Activated CD8-positive, alpha-beta T cell treated with anti-CD3 and anti-CD28 coated beads for 36 hours (primary cell): ENCODE data around the gene RNU11. TPM values are rescaled to one million over a fixed set of nuclear protein-coding genes. Genes with fewer than 3 reads are reported as not detected.
"Not testable (repeated sequence)": the region's sequence is repeated elsewhere in the genome, so short reads cannot be mapped to it uniquely, and the experiment has no call there.

ENCODE experiments used
- ATAC-seq: fragments of 200-7000 bp; cut with Tn5 transposase; one replicate; pipeline ENCODE4 v1.10.0; 2021; ENCODE audit warnings: mild to moderate bottlenecking, moderate library complexity
- CTCF ChIA-PET: fragments of 350-600 bp; sonication (Branson Sonifier 250); formaldehyde crosslinking; loops from one replicate; lab custom pipeline; 2021; ENCODE audit warnings: antibody characterized with exemption; lab: Charles Lee
- POLR2A ChIA-PET: fragments of 350-600 bp; sonication (Branson Sonifier 250); formaldehyde crosslinking; loops from one replicate; lab custom pipeline; 2021; ENCODE audit warnings: antibody characterized with exemption; lab: Charles Lee
- DNase-seq: peaks from one replicate; pipeline ENCODE4 v3.0.0-alpha.2; 2020
- H3K27ac Mint-ChIP-seq: one replicate; pipeline ENCODE4 v1.8.0; 2021; ENCODE audit warnings: mild to moderate bottlenecking, mixed read lengths
- H3K27me3 Mint-ChIP-seq: one replicate; pipeline ENCODE4 v1.8.0; 2021; ENCODE audit warnings: mixed read lengths
- H3K36me3 Mint-ChIP-seq: one replicate; pipeline ENCODE4 v1.8.0; 2021; ENCODE audit warnings: low read depth, mixed read lengths
- H3K4me1 Mint-ChIP-seq: one replicate; pipeline ENCODE4 v1.8.0; 2021; ENCODE audit warnings: low read depth, mixed read lengths
- H3K4me3 Mint-ChIP-seq: one replicate; pipeline ENCODE4 v1.8.0; 2021; ENCODE audit warnings: mild to moderate bottlenecking, moderate library complexity, mixed read lengths
- H3K9me3 Mint-ChIP-seq: one replicate; pipeline ENCODE4 v1.8.0; 2021; ENCODE audit warnings: mixed read lengths
- intact Hi-C: fragments of 100-400 bp; cut with micrococcal nuclease; formaldehyde crosslinking; loops from one replicate; pipeline ENCODE4 v1.10.0; 2022
- total RNA-seq, 2 experiments: library from RNA; stranded (reverse); gene quantifications; one replicate each; pipeline ENCODE4 v1.2.3, GENCODE V29; 2021
- TF ChIP-seq, protein P1 (sequence below): fragments of 200-600 bp; IDR thresholded peaks from one replicate; pipeline ENCODE4 v1.8.0; 2022; ENCODE audit warnings: antibody characterized with exemption, mild to moderate bottlenecking

The RNU11 gene
- total RNA-seq, 2 experiments from 2014 or later, result not detected

DNA sequence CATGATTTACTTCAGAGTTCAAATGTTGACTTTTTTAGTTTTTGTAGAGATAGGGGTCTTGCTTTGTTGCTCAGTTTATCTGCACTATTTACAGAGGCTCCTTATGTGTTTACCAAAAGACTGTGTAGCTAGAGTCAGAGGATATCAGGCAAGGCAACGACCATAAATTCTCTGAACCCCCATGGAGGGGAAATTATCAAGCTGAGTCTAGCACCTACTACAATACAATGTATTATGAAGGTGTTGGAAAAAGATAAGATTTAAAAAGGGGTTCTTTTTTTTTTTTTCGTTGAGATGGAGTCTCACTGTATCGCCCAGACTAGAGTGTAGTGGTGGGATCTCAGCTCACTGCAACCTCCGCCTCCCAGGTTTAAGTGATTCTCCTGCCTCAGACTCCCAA lies 36.5 kb downstream of the RNU11 start:
- TF ChIP-seq, protein P1, sequence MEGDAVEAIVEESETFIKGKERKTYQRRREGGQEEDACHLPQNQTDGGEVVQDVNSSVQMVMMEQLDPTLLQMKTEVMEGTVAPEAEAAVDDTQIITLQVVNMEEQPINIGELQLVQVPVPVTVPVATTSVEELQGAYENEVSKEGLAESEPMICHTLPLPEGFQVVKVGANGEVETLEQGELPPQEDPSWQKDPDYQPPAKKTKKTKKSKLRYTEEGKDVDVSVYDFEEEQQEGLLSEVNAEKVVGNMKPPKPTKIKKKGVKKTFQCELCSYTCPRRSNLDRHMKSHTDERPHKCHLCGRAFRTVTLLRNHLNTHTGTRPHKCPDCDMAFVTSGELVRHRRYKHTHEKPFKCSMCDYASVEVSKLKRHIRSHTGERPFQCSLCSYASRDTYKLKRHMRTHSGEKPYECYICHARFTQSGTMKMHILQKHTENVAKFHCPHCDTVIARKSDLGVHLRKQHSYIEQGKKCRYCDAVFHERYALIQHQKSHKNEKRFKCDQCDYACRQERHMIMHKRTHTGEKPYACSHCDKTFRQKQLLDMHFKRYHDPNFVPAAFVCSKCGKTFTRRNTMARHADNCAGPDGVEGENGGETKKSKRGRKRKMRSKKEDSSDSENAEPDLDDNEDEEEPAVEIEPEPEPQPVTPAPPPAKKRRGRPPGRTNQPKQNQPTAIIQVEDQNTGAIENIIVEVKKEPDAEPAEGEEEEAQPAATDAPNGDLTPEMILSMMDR, result no peak
- H3K36me3 Mint-ChIP-seq, result peaks cover 9% of the 10 kb centered on the region
- intact Hi-C loops, result no loop called here
- H3K27me3 Mint-ChIP-seq, result no peaks in the 10 kb centered on the region
- H3K27ac Mint-ChIP-seq, result no peak overlapping the region
- no peaks in the 10 kb centered on the region for H3K4me1 Mint-ChIP-seq
- ChIA-PET CTCF (interaction anchor here (1.7 kb wide), 1 partner anchor 51 kb away, joined by 6 read pairs; the partner anchor contains the start of gene YTHDF2), POLR2A (no interaction called here)
- no peak for DNase-seq
- no peak for ATAC-seq
- H3K9me3 Mint-ChIP-seq, result no peaks in the 10 kb centered on the region
- no peak overlapping the region for H3K4me3 Mint-ChIP-seq

DNA sequence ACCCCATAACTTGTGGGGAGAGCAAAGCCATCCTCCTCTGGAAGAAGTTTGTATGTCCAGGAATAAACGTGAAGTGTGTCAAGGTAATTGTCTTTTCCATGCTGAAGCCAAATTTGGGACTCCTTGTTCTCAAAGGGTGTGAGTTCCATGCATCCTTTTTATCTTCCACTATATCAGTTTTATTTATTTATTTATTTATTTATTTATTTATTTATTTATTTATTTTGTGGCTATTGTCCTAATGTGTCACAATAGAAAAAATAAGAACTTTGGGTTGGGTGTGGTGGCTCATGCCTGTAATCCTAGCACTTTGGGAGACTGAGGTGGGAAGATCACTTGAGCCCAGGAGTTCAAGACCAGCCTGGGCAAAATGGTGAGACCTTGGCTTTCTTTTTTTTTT lies 43.2 kb downstream of the RNU11 start:
- intact Hi-C loops, CTCF ChIA-PET, H3K27me3 Mint-ChIP-seq, H3K27ac Mint-ChIP-seq, H3K4me1 Mint-ChIP-seq, H3K9me3 Mint-ChIP-seq, POLR2A ChIA-PET, DNase-seq, H3K4me3 Mint-ChIP-seq, ATAC-seq: not testable (repeated sequence)
- peaks cover 21% of the 10 kb centered on the region for H3K36me3 Mint-ChIP-seq

Other genes with a start within 250 kb of the RNU11 start
- gene RCC1, start 142.6 kb upstream of the RNU11 start, total RNA-seq, result 100 to 1,000 TPM; 108 to 113 TPM
- gene TRNAU1AP, start 95.5 kb upstream of the RNU11 start, total RNA-seq, result 10 to 100 TPM; 42.5 to 47.8 TPM
- gene RAB42, start 56.3 kb upstream of the RNU11 start, total RNA-seq, result not detected
- gene TAF12, start 5.5 kb upstream of the RNU11 start, total RNA-seq, result 10 to 100 TPM; 21.3 to 23.0 TPM
- 10 to 100 TPM; 22.0 to 23.3 TPM for gene GMEB1, start 20.2 kb downstream of the RNU11 start, total RNA-seq
- gene YTHDF2, start 88.3 kb downstream of the RNU11 start, total RNA-seq, result 10 to 100 TPM; 72.2 to 82.1 TPM
- under 1 TPM in 1 of 2 experiments, not detected in 1; 0.02 TPM for gene OPRD1, start 163.6 kb downstream of the RNU11 start, total RNA-seq